GM10266 (cell line): ENCODE results near the gene SLC25A29.

Experiments used
- DNase-seq: peaks from one replicate; pipeline ENCODE4 v3.0.0; 2012; ENCODE audit errors: extremely low spot score
- TF ChIP-seq, protein P1 (sequence below): IDR thresholded peaks from 2 replicates; pipeline ENCODE4 v1.5.1; 2012; ENCODE audit warnings: mild to moderate bottlenecking, low read depth; ENCODE audit not compliant: control insufficient read depth, insufficient read depth; ENCODE audit errors: missing control alignments

The SLC25A29 gene

DNA sequence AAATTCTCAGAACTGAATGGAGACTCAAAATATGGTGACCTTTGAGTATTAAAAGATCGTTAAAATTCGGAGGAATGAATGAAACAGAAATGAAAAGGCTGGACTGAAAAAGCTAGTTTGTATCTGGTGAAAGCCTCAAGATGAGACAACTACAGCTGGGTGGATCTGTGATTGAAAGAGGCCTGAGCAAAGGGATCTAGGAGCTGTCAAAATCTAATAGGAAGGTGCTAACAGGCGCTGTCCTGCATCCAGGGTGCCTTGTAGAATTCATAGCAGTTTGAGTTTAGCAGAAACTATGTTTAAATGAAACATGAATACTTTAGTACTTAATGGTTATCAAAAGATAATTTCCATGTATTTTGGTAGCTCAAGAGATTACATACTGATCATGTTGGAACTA lies 65.0 kb downstream of the SLC25A29 start:
- TF ChIP-seq, protein P1, sequence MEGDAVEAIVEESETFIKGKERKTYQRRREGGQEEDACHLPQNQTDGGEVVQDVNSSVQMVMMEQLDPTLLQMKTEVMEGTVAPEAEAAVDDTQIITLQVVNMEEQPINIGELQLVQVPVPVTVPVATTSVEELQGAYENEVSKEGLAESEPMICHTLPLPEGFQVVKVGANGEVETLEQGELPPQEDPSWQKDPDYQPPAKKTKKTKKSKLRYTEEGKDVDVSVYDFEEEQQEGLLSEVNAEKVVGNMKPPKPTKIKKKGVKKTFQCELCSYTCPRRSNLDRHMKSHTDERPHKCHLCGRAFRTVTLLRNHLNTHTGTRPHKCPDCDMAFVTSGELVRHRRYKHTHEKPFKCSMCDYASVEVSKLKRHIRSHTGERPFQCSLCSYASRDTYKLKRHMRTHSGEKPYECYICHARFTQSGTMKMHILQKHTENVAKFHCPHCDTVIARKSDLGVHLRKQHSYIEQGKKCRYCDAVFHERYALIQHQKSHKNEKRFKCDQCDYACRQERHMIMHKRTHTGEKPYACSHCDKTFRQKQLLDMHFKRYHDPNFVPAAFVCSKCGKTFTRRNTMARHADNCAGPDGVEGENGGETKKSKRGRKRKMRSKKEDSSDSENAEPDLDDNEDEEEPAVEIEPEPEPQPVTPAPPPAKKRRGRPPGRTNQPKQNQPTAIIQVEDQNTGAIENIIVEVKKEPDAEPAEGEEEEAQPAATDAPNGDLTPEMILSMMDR = no peak
- DNase-seq = no peak
